Measurements from ENCODE around the gene MRM2.

- TF ChIP-seq, protein P1, sequence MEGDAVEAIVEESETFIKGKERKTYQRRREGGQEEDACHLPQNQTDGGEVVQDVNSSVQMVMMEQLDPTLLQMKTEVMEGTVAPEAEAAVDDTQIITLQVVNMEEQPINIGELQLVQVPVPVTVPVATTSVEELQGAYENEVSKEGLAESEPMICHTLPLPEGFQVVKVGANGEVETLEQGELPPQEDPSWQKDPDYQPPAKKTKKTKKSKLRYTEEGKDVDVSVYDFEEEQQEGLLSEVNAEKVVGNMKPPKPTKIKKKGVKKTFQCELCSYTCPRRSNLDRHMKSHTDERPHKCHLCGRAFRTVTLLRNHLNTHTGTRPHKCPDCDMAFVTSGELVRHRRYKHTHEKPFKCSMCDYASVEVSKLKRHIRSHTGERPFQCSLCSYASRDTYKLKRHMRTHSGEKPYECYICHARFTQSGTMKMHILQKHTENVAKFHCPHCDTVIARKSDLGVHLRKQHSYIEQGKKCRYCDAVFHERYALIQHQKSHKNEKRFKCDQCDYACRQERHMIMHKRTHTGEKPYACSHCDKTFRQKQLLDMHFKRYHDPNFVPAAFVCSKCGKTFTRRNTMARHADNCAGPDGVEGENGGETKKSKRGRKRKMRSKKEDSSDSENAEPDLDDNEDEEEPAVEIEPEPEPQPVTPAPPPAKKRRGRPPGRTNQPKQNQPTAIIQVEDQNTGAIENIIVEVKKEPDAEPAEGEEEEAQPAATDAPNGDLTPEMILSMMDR (IDR thresholded peaks at IDR 0.05; ENCODE audit: insufficient read depth, low read depth, low read length) = no peak
- no peak for TF ChIP-seq EZH2 (IDR thresholded peaks at IDR 0.05; ENCODE audit: insufficient read depth, low read length)
These were observed 23.6 kb downstream of the MRM2 start for GRCh38 chr7:2218444-2218785.
